SK-N-SH treated with all-trans-retinoic acid at 6 μM for 48 hours (cell line): ENCODE results near the gene PRKG2.

Source experiments
- ARNTL ChIP-seq: fragments of 450-650 bp; formaldehyde crosslinking; IDR thresholded peaks from 2 replicates; pipeline ENCODE4 v1.5.0; 2020; ENCODE audit warnings: low read depth, mild to moderate bottlenecking, moderate library complexity, borderline replicate concordance
- BACH2 ChIP-seq: fragments of 250-450 bp; sonication (Bioruptor Pico); IDR thresholded peaks from 2 replicates; pipeline ENCODE4 v1.9.0; 2021; ENCODE audit warnings: mild to moderate bottlenecking, borderline replicate concordance
- CSDC2 ChIP-seq: fragments of 250-450 bp; sonication (Bioruptor Pico); IDR thresholded peaks from 2 replicates; pipeline ENCODE4 v1.5.0; 2020; ENCODE audit warnings: mild to moderate bottlenecking, moderate library complexity
- CSRNP3 ChIP-seq: fragments of 250-450 bp; sonication (Bioruptor Pico); IDR thresholded peaks from 2 replicates; pipeline ENCODE4 v1.5.1; 2021; ENCODE audit warnings: mild to moderate bottlenecking, moderate library complexity
- PPARA ChIP-seq: fragments of 250-450 bp; sonication (Bioruptor Pico); IDR thresholded peaks from 2 replicates; pipeline ENCODE4 v1.5.0; 2020; ENCODE audit warnings: mild to moderate bottlenecking, borderline replicate concordance
- TSHZ2 ChIP-seq: fragments of 250-450 bp; sonication (Bioruptor Pico); IDR thresholded peaks from 2 replicates; pipeline ENCODE4 v1.5.0; 2020; ENCODE audit warnings: mild to moderate bottlenecking, moderate library complexity
- ZFP3 ChIP-seq: fragments of 250-450 bp; sonication (Bioruptor Pico); IDR thresholded peaks from 2 replicates; pipeline ENCODE4 v1.5.0; 2020; ENCODE audit warnings: mild to moderate bottlenecking, moderate library complexity
- ZFP30 ChIP-seq: fragments of 450-650 bp; formaldehyde crosslinking; IDR thresholded peaks from 2 replicates; pipeline ENCODE4 v1.5.0; 2022; ENCODE audit warnings: mild to moderate bottlenecking, moderate library complexity
- ZNF8 ChIP-seq: fragments of 450-650 bp; formaldehyde crosslinking; IDR thresholded peaks from 2 replicates; pipeline ENCODE4 v1.5.0; 2020; ENCODE audit warnings: mild to moderate bottlenecking, moderate library complexity

- TF ChIP-seq ZFP30 (no peak), ARNTL (no peak), CSDC2 (no peak), PPARA (CRISPR knock-in tag) (no peak), TSHZ2 (CRISPR knock-in tag) (no peak), CSRNP3 (no peak), BACH2 (CRISPR knock-in tag) (no peak), ZFP3 (no peak), ZNF8 (no peak)
These were observed 18.8 kb downstream of the PRKG2 start for GRCh38 chr4:81196126-81196650.
